Neural progenitor cell (in vitro differentiated cells): ENCODE measurements around the gene KRT10.

Experiments used
- EZH2phosphoT487 ChIP-seq: fragments of 200-600 bp; sonication (generic); IDR thresholded peaks from 2 replicates; pipeline ENCODE4 v1.6.1; 2017; ENCODE audit warnings: antibody characterized with exemption
- TF ChIP-seq, protein P1 (sequence below): fragments of 200-600 bp; sonication (generic); IDR thresholded peaks from 2 replicates; pipeline ENCODE4 v1.5.1; 2017; ENCODE audit warnings: antibody characterized with exemption, mild to moderate bottlenecking

DNA sequence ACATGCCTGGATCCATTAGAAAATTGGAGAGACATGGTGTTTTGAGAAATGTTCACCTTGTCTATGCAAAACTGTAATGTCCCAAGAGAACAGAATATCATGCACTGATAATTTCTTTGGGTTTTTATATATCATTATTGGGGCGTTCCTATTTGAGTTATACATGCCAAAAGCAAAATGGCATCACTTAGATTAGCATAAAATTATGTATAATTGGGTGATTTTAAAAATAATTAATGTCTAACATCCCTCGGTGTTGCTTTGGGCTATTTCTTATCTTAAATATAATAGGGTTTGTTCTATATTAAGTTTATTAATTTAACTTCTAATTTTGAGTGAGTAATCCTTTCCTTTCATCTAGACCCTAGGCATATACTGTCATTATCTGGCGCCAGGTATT, 22.6 kb downstream of the KRT10 start, which contains the start of gene KRT28:
- TF ChIP-seq, protein P1, sequence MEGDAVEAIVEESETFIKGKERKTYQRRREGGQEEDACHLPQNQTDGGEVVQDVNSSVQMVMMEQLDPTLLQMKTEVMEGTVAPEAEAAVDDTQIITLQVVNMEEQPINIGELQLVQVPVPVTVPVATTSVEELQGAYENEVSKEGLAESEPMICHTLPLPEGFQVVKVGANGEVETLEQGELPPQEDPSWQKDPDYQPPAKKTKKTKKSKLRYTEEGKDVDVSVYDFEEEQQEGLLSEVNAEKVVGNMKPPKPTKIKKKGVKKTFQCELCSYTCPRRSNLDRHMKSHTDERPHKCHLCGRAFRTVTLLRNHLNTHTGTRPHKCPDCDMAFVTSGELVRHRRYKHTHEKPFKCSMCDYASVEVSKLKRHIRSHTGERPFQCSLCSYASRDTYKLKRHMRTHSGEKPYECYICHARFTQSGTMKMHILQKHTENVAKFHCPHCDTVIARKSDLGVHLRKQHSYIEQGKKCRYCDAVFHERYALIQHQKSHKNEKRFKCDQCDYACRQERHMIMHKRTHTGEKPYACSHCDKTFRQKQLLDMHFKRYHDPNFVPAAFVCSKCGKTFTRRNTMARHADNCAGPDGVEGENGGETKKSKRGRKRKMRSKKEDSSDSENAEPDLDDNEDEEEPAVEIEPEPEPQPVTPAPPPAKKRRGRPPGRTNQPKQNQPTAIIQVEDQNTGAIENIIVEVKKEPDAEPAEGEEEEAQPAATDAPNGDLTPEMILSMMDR = no peak
- no peak for TF ChIP-seq EZH2phosphoT487
